HFFc6 (cell line): Measurements from ENCODE around the gene CHRM1. TPM values are rescaled to one million over a fixed set of nuclear protein-coding genes. Genes with fewer than 3 reads are reported as not detected.

Experiments
- DNase-seq: peaks from one replicate; pipeline ENCODE4 v3.0.0-alpha.2; 2018
- H3K27ac Mint-ChIP-seq: 2 replicates; pipeline ENCODE4 v1.8.0; 2020; ENCODE audit warnings: mild to moderate bottlenecking, mixed read lengths
- H3K27me3 Mint-ChIP-seq: 2 replicates; pipeline ENCODE4 v1.8.0; 2021; ENCODE audit warnings: mild to moderate bottlenecking, moderate library complexity, mixed read lengths; ENCODE audit not compliant: insufficient read depth
- H3K36me3 Mint-ChIP-seq: 2 replicates; pipeline ENCODE4 v1.8.0; 2021; ENCODE audit warnings: low read depth, mixed read lengths
- H3K4me1 Mint-ChIP-seq: 2 replicates; pipeline ENCODE4 v1.8.0; 2020; ENCODE audit warnings: low read depth, mixed read lengths
- H3K4me3 Mint-ChIP-seq: 2 replicates; pipeline ENCODE4 v1.8.0; 2020; ENCODE audit warnings: mild to moderate bottlenecking, moderate library complexity, mixed read lengths
- H3K9me3 Mint-ChIP-seq: 2 replicates; pipeline ENCODE4 v1.8.0; 2020; ENCODE audit warnings: mild to moderate bottlenecking, mixed read lengths
- CTCF ChIP-seq: fragments of 200-600 bp; sonication (generic); IDR thresholded peaks from 2 replicates; pipeline ENCODE4 v1.5.0; 2021; ENCODE audit warnings: antibody characterized with exemption, mild to moderate bottlenecking
- total RNA-seq, 6 experiments: library from RNA; stranded (reverse); fragmentation: NEBNext Ultra II Directional; extraction: Animal tissue kit (Norgen Biotek cat#: 25700); gene quantifications; 2 replicates in 1 of 6; 3 replicates in 5 of 6; pipeline ENCODE4 v1.2.3, GENCODE V29; 2021

Gene CHRM1
- total RNA-seq, 6 experiments from 2014 or later: not detected

DNA sequence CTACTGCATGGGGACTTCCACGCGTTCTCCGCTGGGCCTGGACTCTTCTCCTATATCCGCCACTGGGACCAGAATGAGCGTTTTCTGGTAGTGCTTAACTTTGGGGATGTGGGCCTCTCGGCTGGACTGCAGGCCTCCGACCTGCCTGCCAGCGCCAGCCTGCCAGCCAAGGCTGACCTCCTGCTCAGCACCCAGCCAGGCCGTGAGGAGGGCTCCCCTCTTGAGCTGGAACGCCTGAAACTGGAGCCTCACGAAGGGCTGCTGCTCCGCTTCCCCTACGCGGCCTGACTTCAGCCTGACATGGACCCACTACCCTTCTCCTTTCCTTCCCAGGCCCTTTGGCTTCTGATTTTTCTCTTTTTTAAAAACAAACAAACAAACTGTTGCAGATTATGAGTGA, 32.8 kb downstream of the CHRM1 start:
- H3K27me3 Mint-ChIP-seq: peaks cover 3% of the 10 kb centered on the region
- peaks cover 46% of the 10 kb centered on the region for H3K4me1 Mint-ChIP-seq
- no peaks in the 10 kb centered on the region for H3K9me3 Mint-ChIP-seq
- peaks cover 50% of the 10 kb centered on the region for H3K36me3 Mint-ChIP-seq
- H3K4me3 Mint-ChIP-seq: no peak overlapping the region
- H3K27ac Mint-ChIP-seq: no peak overlapping the region
- no peak for TF ChIP-seq CTCF
- no peak for DNase-seq

- Mint-ChIP-seq H3K4me3 (0 out of 2 replicates have a peak overlapping the region, but pooled peaks have one; percentile 28), H3K36me3 (peaks cover 73% of the 10 kb centered on the region), H3K27me3 (peaks cover 5% of the 10 kb centered on the region), H3K4me1 (peaks cover 63% of the 10 kb centered on the region), H3K9me3 (no peaks in the 10 kb centered on the region), H3K27ac (peak overlapping the region; percentile 31)
- TF ChIP-seq CTCF: no peak
- DNase-seq: no peak
These were observed 35.9 kb downstream of the CHRM1 start for GRCh38 chr11:62885137-62885750.

- Mint-ChIP-seq H3K27me3 (peaks cover 4% of the 10 kb centered on the region), H3K27ac (peak overlapping the region; percentile 100), H3K4me1 (peaks cover 60% of the 10 kb centered on the region), H3K36me3 (peaks cover 58% of the 10 kb centered on the region), H3K4me3 (peak overlapping the region; percentile 100), H3K9me3 (no peaks in the 10 kb centered on the region)
- peak; percentile 54 for DNase-seq
- no peak for TF ChIP-seq CTCF
These were observed 37.5 kb downstream of the CHRM1 start for GRCh38 chr11:62883673-62884072.

DNA sequence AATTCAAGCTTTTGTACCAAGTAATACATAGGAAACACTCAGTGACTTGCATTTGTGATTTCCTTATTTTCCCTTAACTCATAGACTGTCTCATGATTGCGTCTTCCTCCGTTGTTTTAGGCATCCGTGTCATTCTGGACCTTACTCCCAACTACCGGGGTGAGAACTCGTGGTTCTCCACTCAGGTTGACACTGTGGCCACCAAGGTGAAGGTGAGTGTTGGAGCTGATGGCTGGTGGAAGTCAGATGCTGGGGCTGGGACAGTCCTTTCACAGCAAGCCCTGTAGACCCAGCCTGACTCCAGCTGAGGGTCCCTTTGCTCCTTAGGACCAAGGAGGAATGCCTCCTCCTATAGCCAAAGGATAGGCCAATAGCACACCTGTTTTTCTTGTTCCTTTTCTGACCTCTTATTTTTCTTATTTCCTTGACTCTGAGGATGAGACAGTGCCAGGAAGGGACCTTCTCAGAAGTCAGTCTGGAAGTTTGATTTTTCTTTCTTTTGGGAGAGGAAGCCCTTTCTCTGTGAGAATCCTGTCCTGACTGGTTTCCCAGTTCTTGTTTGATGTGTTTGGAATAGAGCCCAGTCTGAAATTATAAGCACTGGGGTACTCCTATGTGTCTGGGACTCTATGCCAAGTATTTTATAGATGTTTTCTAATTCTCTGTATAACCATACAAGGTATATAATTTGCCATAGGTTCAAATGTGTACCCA, 38.2 kb downstream of the CHRM1 start:
- Mint-ChIP-seq H3K27me3 (peaks cover 4% of the 10 kb centered on the region), H3K27ac (peak overlapping the region; percentile 100), H3K36me3 (peaks cover 51% of the 10 kb centered on the region), H3K4me1 (peaks cover 57% of the 10 kb centered on the region), H3K9me3 (no peaks in the 10 kb centered on the region), H3K4me3 (peak overlapping the region; percentile 100)
- DNase-seq: no peak
- no peak for TF ChIP-seq CTCF

- no peak for DNase-seq
- no peaks in the 10 kb centered on the region for H3K9me3 Mint-ChIP-seq
- TF ChIP-seq CTCF: no peak
- peaks cover 57% of the 10 kb centered on the region for H3K4me1 Mint-ChIP-seq
- peaks cover 4% of the 10 kb centered on the region for H3K27me3 Mint-ChIP-seq
- H3K36me3 Mint-ChIP-seq: peaks cover 52% of the 10 kb centered on the region
- peak overlapping the region; percentile 100 for H3K27ac Mint-ChIP-seq
- peak overlapping the region; percentile 100 for H3K4me3 Mint-ChIP-seq
These were observed 38.8 kb downstream of the CHRM1 start for GRCh38 chr11:62882431-62882749.
